Sigmoid colon (tissue), 7 donors: ENCODE measurements around the gene ZDHHC21. TPM values are rescaled to one million over a fixed set of nuclear protein-coding genes. Genes with fewer than 3 reads are reported as not detected.
"Not testable (repeated sequence)": the region's sequence is repeated elsewhere in the genome, so short reads cannot be mapped to it uniquely, and the experiment has no call there.

ENCODE experiments used
- DNase-seq: peaks from one replicate; pipeline ENCODE4 v3.0.0-alpha.2; 2019
- H3K27ac ChIP-seq, 4 donors: fragments of 200-600 bp; sonication (generic); one replicate each; pipeline ENCODE4 v1.5.1; 2016 to 2019; ENCODE audit warnings: mild to moderate bottlenecking in 1 of 4
- H3K27me3 ChIP-seq, 3 donors: fragments of 200-600 bp; sonication (generic); one replicate each; pipeline ENCODE4 v1.5.1; 2019; ENCODE audit warnings: mild to moderate bottlenecking in 1 of 3
- H3K36me3 ChIP-seq, 4 donors: fragments of 200-600 bp; sonication (generic); one replicate each; pipeline ENCODE4 v1.5.1; 2016 to 2019
- H3K4me1 ChIP-seq, 4 donors: fragments of 200-600 bp; sonication (generic); one replicate each; pipeline ENCODE4 v1.5.1; 2017 to 2019
- H3K4me3 ChIP-seq, 4 donors: fragments of 200-600 bp; sonication (generic); one replicate each; pipeline ENCODE4 v1.5.1; 2017 to 2019; ENCODE audit warnings: mild to moderate bottlenecking in 2 of 4, moderate library complexity in 1 of 4
- H3K9me3 ChIP-seq, 4 donors: fragments of 200-600 bp in 3 of 4; sonication (generic) in 3 of 4; one replicate each; pipeline versions ENCODE4 v1.5.1 to v1.6.1; 2013 to 2019
- EP300 ChIP-seq, 4 donors: sonication (generic); formaldehyde crosslinking; IDR thresholded peaks; one replicate each; pipeline ENCODE4 v1.6.1; 2017; ENCODE audit warnings: antibody characterized with exemption in 4 of 4
- POLR2A ChIP-seq, 2 donors: fragments of 450-650 bp; IDR thresholded peaks; one replicate each; pipeline ENCODE4 v1.6.1; 2016; ENCODE audit warnings: antibody characterized with exemption in 2 of 2, mild to moderate bottlenecking in 2 of 2, moderate library complexity in 2 of 2
- POLR2AphosphoS5 ChIP-seq, 4 donors: sonication (generic); formaldehyde crosslinking; IDR thresholded peaks; one replicate each; pipeline ENCODE4 v1.6.1; 2017; ENCODE audit warnings: antibody characterized with exemption in 4 of 4
- WGBS, 2 donors: extraction: QIAGEN DNeasy Blood & Tissue Kit; methylation state at CpG; one replicate each; pipeline ENCODE4 v1.1.7; 2013; 5-methylcytosine and 5-hydroxymethylcytosine counted together
- intact Hi-C: fragments of 100-400 bp; cut with DNase I; formaldehyde crosslinking; loops from one replicate; pipeline ENCODE4 v1.15.1; 2023
- polyA plus RNA-seq, 3 donors: library from polyadenylated mRNA; stranded (reverse); fragments of 200-250 nt; gene quantifications; one replicate each; pipeline ENCODE4 v1.2.3, GENCODE V29; 2013
- total RNA-seq, 4 donors: library from RNA; depleted of rRNA; stranded (reverse); fragments of >200 nt; gene quantifications; one replicate each; pipeline ENCODE4 v1.1.0, GENCODE V29; 2016
- TF ChIP-seq, protein P1 (sequence below), 4 experiments: fragments of 450-650 bp in 3 of 4; fragments of 200-600 bp in 1 of 4; IDR thresholded peaks; one replicate each; pipeline ENCODE4 v1.5.1; 2016 to 2019; ENCODE audit warnings: antibody characterized with exemption in 4 of 4, mild to moderate bottlenecking in 3 of 4, moderate library complexity in 2 of 4
- donor health status: healthy with polysubstance abuse.
- donor health status: Bipolar disorder and iron deficiency.
- donor health status: healthy.

Gene ZDHHC21
- total and polyA plus RNA-seq, 7 donors: 3.0 to 34.9 (median 14.1) TPM

DNA sequence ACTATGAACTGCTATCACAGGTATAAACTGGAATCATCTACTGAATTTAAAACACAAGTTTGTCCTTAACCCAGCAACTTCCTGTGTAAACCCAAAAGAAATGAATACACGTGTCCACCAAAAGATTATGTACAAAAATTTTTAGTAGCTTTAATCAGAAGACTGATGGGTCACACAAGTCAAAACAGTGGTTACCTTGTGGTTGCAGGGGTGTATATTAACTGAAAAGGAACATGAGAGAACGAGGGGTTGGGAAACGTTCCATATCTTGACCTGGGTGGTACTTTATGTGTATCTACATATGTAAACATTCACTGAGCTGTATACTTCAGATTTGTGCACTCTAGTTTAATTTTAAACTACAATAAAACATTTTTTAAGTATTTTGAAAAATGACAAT is 18.6 kb downstream of the ZDHHC21 start:
- Histone ChIP-seq H3K4me1 (no peaks in the 10 kb centered on the region), H3K36me3 (peaks cover 0 to 26% (median 0%) of the 10 kb centered on the region in 4 donors), H3K4me3 (no peak overlapping the region), H3K27ac (no peak overlapping the region), H3K27me3 (no peaks in the 10 kb centered on the region), H3K9me3 (no peaks in the 10 kb centered on the region)
- TF ChIP-seq, protein P1, sequence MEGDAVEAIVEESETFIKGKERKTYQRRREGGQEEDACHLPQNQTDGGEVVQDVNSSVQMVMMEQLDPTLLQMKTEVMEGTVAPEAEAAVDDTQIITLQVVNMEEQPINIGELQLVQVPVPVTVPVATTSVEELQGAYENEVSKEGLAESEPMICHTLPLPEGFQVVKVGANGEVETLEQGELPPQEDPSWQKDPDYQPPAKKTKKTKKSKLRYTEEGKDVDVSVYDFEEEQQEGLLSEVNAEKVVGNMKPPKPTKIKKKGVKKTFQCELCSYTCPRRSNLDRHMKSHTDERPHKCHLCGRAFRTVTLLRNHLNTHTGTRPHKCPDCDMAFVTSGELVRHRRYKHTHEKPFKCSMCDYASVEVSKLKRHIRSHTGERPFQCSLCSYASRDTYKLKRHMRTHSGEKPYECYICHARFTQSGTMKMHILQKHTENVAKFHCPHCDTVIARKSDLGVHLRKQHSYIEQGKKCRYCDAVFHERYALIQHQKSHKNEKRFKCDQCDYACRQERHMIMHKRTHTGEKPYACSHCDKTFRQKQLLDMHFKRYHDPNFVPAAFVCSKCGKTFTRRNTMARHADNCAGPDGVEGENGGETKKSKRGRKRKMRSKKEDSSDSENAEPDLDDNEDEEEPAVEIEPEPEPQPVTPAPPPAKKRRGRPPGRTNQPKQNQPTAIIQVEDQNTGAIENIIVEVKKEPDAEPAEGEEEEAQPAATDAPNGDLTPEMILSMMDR (IDR thresholded peaks at IDR 0.05): no peak
- no peak for TF ChIP-seq POLR2AphosphoS5 (IDR thresholded peaks at IDR 0.05)
- TF ChIP-seq POLR2A (IDR thresholded peaks at IDR 0.05): no peak
- no peak for TF ChIP-seq EP300 (IDR thresholded peaks at IDR 0.05)
- DNase-seq: no peak
- 18 to 46% methylated on average over 3 of the region's 3 CpGs for WGBS, 2 donors
- intact Hi-C loops: no loop called here

DNA sequence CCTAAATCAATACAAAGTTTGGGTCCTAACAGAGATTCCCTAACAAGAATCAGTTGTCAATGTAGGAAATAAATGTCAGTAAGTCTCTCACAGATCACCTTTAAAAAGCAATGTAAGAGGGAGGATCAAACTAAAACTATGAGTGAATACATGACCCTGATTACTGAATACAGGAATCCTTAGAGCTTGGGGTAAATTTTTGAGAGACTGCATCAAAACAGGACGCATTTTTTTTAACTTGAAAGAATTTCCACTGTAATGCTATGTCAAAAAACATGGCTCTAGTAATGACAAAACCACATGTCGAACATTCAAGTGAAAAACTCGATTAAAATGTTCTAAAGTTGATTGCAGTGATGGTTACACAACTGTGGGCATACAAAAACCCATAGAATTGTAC is 21.9 kb downstream of the ZDHHC21 start:
- no peak for DNase-seq
- intact Hi-C loops: no loop called here
- no peaks in the 10 kb centered on the region for H3K9me3 ChIP-seq
- H3K4me1 ChIP-seq: no peaks in the 10 kb centered on the region
- H3K4me3 ChIP-seq: no peak overlapping the region
- H3K36me3 ChIP-seq: peaks cover 0 to 26% (median 0%) of the 10 kb centered on the region in 4 donors
- H3K27me3 ChIP-seq: no peaks in the 10 kb centered on the region
- TF ChIP-seq EP300 (IDR thresholded peaks at IDR 0.05) (no peak), POLR2A (IDR thresholded peaks at IDR 0.05) (no peak), POLR2AphosphoS5 (IDR thresholded peaks at IDR 0.05) (no peak)
- TF ChIP-seq, protein P1 (IDR thresholded peaks at IDR 0.05): no peak
- WGBS, 2 donors: 83 to 87% methylated on average over 3 of the region's 3 CpGs
- H3K27ac ChIP-seq: no peak overlapping the region

DNA sequence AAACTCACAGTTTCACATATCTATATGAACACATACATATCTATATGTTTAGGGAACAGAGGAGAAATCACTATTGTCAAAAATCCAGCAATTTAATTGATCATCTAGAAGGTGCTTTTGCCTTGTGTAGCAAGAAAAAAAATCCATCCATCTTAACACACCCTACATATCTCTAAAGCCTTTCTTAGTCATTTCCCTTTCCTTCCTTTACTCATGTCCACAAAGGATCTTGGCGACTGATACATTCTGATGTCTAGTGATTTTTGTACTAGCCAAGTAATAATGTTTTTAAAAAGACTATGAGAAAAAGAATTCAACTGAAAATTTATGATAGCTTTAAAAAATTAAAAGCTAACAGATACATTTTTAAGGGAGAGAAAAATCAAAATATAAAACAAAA is 22.5 kb downstream of the ZDHHC21 start:
- intact Hi-C loops: no loop called here
- Histone ChIP-seq H3K36me3 (peaks cover 0 to 26% (median 0%) of the 10 kb centered on the region in 4 donors), H3K4me3 (no peak overlapping the region), H3K27me3 (no peaks in the 10 kb centered on the region), H3K9me3 (no peaks in the 10 kb centered on the region), H3K27ac (no peak overlapping the region), H3K4me1 (no peaks in the 10 kb centered on the region)
- WGBS, 2 donors: 43 to 79% methylated on average over 1 of the region's 1 CpG
- TF ChIP-seq, protein P1 (IDR thresholded peaks at IDR 0.05): no peak
- TF ChIP-seq POLR2AphosphoS5 (IDR thresholded peaks at IDR 0.05) (no peak), POLR2A (IDR thresholded peaks at IDR 0.05) (no peak), EP300 (IDR thresholded peaks at IDR 0.05) (no peak)
- no peak for DNase-seq

DNA sequence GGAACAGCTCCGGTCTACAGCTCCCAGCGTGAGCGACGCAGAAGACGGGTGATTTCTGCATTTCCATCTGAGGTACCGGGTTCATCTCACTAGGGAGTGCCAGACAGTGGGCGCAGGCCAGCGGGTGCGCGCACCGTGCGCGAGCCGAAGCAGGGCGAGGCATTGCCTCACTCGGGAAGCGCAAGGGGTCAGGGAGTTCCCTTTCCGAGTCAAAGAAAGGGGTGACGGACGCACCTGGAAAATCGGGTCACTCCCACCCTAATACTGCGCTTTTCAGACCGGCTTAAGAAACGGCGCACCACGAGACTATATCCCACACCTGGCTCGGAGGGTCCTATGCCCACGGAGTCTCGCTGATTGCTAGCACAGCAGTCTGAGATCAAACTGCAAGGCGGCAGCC is 29.2 kb downstream of the ZDHHC21 start:
- WGBS, 2 donors: 91 to 98% methylated on average over 26 to 29 of the region's 30 CpGs

DNA sequence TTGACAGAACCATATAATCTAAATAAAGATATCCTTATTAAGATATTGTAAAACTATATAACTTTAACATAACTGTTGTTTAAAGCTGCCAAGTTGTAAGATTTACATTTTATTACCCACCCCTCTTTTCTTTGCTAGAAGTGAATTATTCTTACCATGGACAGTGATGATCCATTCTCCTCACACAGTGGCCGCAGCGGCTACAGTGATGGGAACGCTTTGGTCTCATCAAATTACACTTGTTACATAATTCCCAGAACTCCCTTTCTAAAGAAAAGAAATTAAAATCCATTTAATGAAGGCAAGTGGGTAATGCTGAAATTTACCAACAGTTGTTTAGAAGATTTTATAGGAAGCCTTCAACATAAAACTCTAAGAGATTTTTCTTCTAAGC is 31.2 kb downstream of the ZDHHC21 start:
- TF ChIP-seq, protein P1 (IDR thresholded peaks at IDR 0.05): no peak
- TF ChIP-seq POLR2AphosphoS5 (IDR thresholded peaks at IDR 0.05) (no peak), POLR2A (IDR thresholded peaks at IDR 0.05) (no peak), EP300 (IDR thresholded peaks at IDR 0.05) (no peak)
- peaks cover 0 to 19% (median 9%) of the 10 kb centered on the region in 4 donors for H3K4me1 ChIP-seq
- H3K27ac ChIP-seq: no peak overlapping the region
- H3K9me3 ChIP-seq: no peaks in the 10 kb centered on the region
- 98 to 100% methylated on average over 3 of the region's 3 CpGs for whole genome bisulfite sequencing, 2 donors
- H3K27me3 ChIP-seq: no peaks in the 10 kb centered on the region
- no peak overlapping the region for H3K4me3 ChIP-seq
- DNase-seq: no peak
- intact Hi-C loops: loop anchor here (5.0 kb wide), 1 partner anchor 45 kb away; no protein-coding TSS in a partner anchor
- no peaks in the 10 kb centered on the region for H3K36me3 ChIP-seq

More for the DNA sequence above, 29.2 kb downstream of the ZDHHC21 start:
- not testable (repeated sequence) for DNase-seq, H3K27me3 ChIP-seq, H3K36me3 ChIP-seq, H3K27ac ChIP-seq, H3K4me3 ChIP-seq, H3K4me1 ChIP-seq, H3K9me3 ChIP-seq
- intact Hi-C loops: loop anchor here (5.0 kb wide), 1 partner anchor 47 kb away; no protein-coding TSS in a partner anchor
